SK-N-SH (cell line): ENCODE results near the gene EBF3. TPM values are rescaled to one million over a fixed set of nuclear protein-coding genes. Genes with fewer than 3 reads are reported as not detected.

Experiments used
- CTCF ChIA-PET: fragments of 300-600, 350-600 bp; formaldehyde crosslinking; extraction: SDS; loops from one replicate; lab custom pipeline; 2021; lab: Yijun Ruan, JAX
- POLR2A ChIA-PET: fragments of 350-600 bp; sonication (Branson Sonifier 250); formaldehyde crosslinking; extraction: SDS; loops from one replicate; lab custom pipeline; 2020; ENCODE audit warnings: antibody characterized with exemption, inconsistent platforms; lab: Yijun Ruan, JAX
- DNase-seq: peaks from one replicate; pipeline ENCODE4 v3.0.0; 2012
- H2AFZ ChIP-seq: fragments of 200-600 bp; sonication (generic); 2 replicates; pipeline ENCODE4 v1.8.1; 2016; ENCODE audit warnings: antibody characterized with exemption, mild to moderate bottlenecking, low read depth
- H3F3A ChIP-seq: fragments of 200-600 bp; sonication (generic); replicated peaks from 2 replicates; pipeline ENCODE3; 2016; ENCODE audit warnings: antibody characterized with exemption, mild to moderate bottlenecking; ENCODE audit not compliant: insufficient read depth
- H3K27ac ChIP-seq, 2 experiments: fragments of 200-500 bp in 1 of 2; fragments of 200-600 bp in 1 of 2; sonication (Bioruptor generic) in 1 of 2; sonication (generic), shearing (Covaris generic) in 1 of 2; 2 replicates each; pipeline versions ENCODE4 v1.5.1 to v1.6.1; 2014 to 2016; ENCODE audit warnings: low read depth in 2 of 2, inconsistent platforms in 1 of 2, low read length in 1 of 2, mild to moderate bottlenecking in 1 of 2, mixed read lengths in 1 of 2
- H3K27me3 ChIP-seq: fragments of 200-600 bp; sonication (generic), shearing (Covaris generic); 2 replicates; pipeline ENCODE4 v1.6.1; 2016; ENCODE audit warnings: mixed run types; ENCODE audit not compliant: insufficient read depth
- H3K36me3 ChIP-seq, 2 experiments: fragments of 200-500 bp in 1 of 2; fragments of 200-600 bp in 1 of 2; sonication (Bioruptor generic) in 1 of 2; sonication (generic) in 1 of 2; replicated peaks in 1 of 2; 2 replicates each; pipeline versions ENCODE3 to v1.5.1; 2014 to 2016; ENCODE audit warnings: low read length in 1 of 2, mild to moderate bottlenecking in 1 of 2; ENCODE audit not compliant: insufficient read depth in 2 of 2, control insufficient read depth in 1 of 2
- H3K4me1 ChIP-seq, 2 experiments: fragments of 200-500 bp in 1 of 2; fragments of 200-600 bp in 1 of 2; sonication (Bioruptor generic) in 1 of 2; sonication (generic), shearing (Covaris generic) in 1 of 2; 2 replicates each; pipeline versions ENCODE4 v1.5.1 to v1.6.1; 2014 to 2016; ENCODE audit warnings: low read depth in 1 of 2, low read length in 1 of 2, mixed run types in 1 of 2; ENCODE audit not compliant: insufficient read depth in 2 of 2, control insufficient read depth in 1 of 2
- H3K4me2 ChIP-seq: fragments of 200-600 bp; sonication (generic), shearing (Covaris generic); 2 replicates; pipeline ENCODE4 v1.6.1; 2017; ENCODE audit warnings: mixed run types
- H3K4me3 ChIP-seq, 2 experiments: fragments of 200-500 bp in 1 of 2; fragments of 200-600 bp in 1 of 2; sonication (Bioruptor generic) in 1 of 2; sonication (generic), shearing (Covaris generic) in 1 of 2; 2 replicates each; pipeline versions ENCODE4 v1.5.1 to v1.8.1; 2014 to 2016; ENCODE audit warnings: low read depth in 2 of 2, inconsistent platforms in 1 of 2, low read length in 1 of 2, mild to moderate bottlenecking in 1 of 2, mixed read lengths in 1 of 2, moderate library complexity in 1 of 2
- H3K79me2 ChIP-seq: fragments of 200-600 bp; sonication (generic); 2 replicates; pipeline ENCODE4 v1.8.1; 2017; ENCODE audit warnings: mild to moderate bottlenecking; ENCODE audit not compliant: insufficient read depth
- H3K9ac ChIP-seq: fragments of 200-600 bp; sonication (generic); 2 replicates; pipeline ENCODE4 v1.6.1; 2017; ENCODE audit warnings: mixed run types
- H3K9me2 ChIP-seq: fragments of 200-600 bp; sonication (generic); 2 replicates; pipeline ENCODE4 v1.6.1; 2017; ENCODE audit warnings: mixed run types
- H3K9me3 ChIP-seq: fragments of 200-600 bp; sonication (generic); 2 replicates; pipeline ENCODE4 v1.6.1; 2017; ENCODE audit warnings: mixed run types, mild to moderate bottlenecking, moderate library complexity
- H4K20me1 ChIP-seq: fragments of 200-600 bp; sonication (generic); 2 replicates; pipeline ENCODE4 v1.6.1; 2017; ENCODE audit warnings: mild to moderate bottlenecking, mixed run types; ENCODE audit not compliant: insufficient read depth
- ELF1 ChIP-seq: IDR thresholded peaks from 2 replicates; pipeline ENCODE4 v1.4.0; 2012
- EP300 ChIP-seq, 2 experiments: IDR thresholded peaks; 2 replicates each; pipeline versions ENCODE4 v1.4.0 to v1.6.1; 2012; ENCODE audit warnings: borderline replicate concordance in 1 of 2, low read depth in 1 of 2, low read length in 1 of 2
- FOSL2 ChIP-seq: IDR thresholded peaks from 2 replicates; pipeline ENCODE4 v1.4.0; 2012; ENCODE audit warnings: low read depth, mild to moderate bottlenecking, moderate library complexity, borderline replicate concordance
- GABPA ChIP-seq: IDR thresholded peaks from 2 replicates; pipeline ENCODE4 v1.4.0; 2012; ENCODE audit warnings: low read depth, mild to moderate bottlenecking
- IRF3 ChIP-seq: fragments of 150-350 bp; IDR thresholded peaks from 2 replicates; pipeline ENCODE4 v1.6.1; 2016; ENCODE audit warnings: mild to moderate bottlenecking, low read depth, low read length
- MAX ChIP-seq: IDR thresholded peaks from 2 replicates; pipeline ENCODE4 v1.4.0; 2012; ENCODE audit warnings: low read depth
- MXI1 ChIP-seq: IDR thresholded peaks from 2 replicates; pipeline ENCODE4 v1.6.1; 2012; ENCODE audit warnings: mild to moderate bottlenecking, low read depth, low read length, improper control_type of control experiment
- NFIC ChIP-seq: IDR thresholded peaks from 2 replicates; pipeline ENCODE4 v1.4.0; 2012; ENCODE audit warnings: borderline replicate concordance
- NRF1 ChIP-seq: IDR thresholded peaks from 2 replicates; pipeline ENCODE4 v1.6.1; 2012; ENCODE audit warnings: low read depth, mild to moderate bottlenecking, low read length
- RFX5 ChIP-seq: IDR thresholded peaks from 2 replicates; pipeline ENCODE4 v1.6.1; 2012; ENCODE audit warnings: mild to moderate bottlenecking, improper control_type of control experiment, low read length
- RXRA ChIP-seq: IDR thresholded peaks from 2 replicates; pipeline ENCODE4 v1.4.0; 2012; ENCODE audit warnings: low read depth, mild to moderate bottlenecking, borderline replicate concordance
- SIN3A ChIP-seq: IDR thresholded peaks from 2 replicates; pipeline ENCODE4 v1.6.1; 2012; ENCODE audit warnings: low read depth, mild to moderate bottlenecking, low read length, moderate library complexity, borderline replicate concordance
- TEAD4 ChIP-seq: IDR thresholded peaks from 2 replicates; pipeline ENCODE4 v1.4.0; 2012; ENCODE audit warnings: mild to moderate bottlenecking, borderline replicate concordance; ENCODE audit not compliant: insufficient read depth
- WGBS: methylation state at CpG from one replicate; pipeline ENCODE4 v1.1.6; 2017; ENCODE audit warnings: low lambda C conversion rate; 5-methylcytosine and 5-hydroxymethylcytosine counted together
- polyA plus RNA-seq, 3 experiments: library from polyadenylated mRNA; depleted of rRNA; stranded (reverse); fragments of >200 nt; gene quantifications; 2 replicates each; pipeline ENCODE4 v1.2.3, GENCODE V29; 2012
- TF ChIP-seq, protein P1 (sequence below): IDR thresholded peaks from 2 replicates; pipeline ENCODE4 v1.4.0; 2012; ENCODE audit warnings: low read depth, borderline replicate concordance
- TF ChIP-seq, protein P2 (sequence below): fragments of 200-600 bp; sonication (generic); IDR thresholded peaks from 2 replicates; pipeline ENCODE4 v1.6.1; 2017; ENCODE audit warnings: antibody characterized with exemption, mild to moderate bottlenecking, moderate library complexity

Gene EBF3
- polyA plus RNA-seq, 1 of the 3 experiments (the other 2 are of a cell fraction), result not detected

GRCh38 chr10:129825826-129826225, 138.2 kb downstream of the EBF3 start (continued):
- TF ChIP-seq, protein P1, sequence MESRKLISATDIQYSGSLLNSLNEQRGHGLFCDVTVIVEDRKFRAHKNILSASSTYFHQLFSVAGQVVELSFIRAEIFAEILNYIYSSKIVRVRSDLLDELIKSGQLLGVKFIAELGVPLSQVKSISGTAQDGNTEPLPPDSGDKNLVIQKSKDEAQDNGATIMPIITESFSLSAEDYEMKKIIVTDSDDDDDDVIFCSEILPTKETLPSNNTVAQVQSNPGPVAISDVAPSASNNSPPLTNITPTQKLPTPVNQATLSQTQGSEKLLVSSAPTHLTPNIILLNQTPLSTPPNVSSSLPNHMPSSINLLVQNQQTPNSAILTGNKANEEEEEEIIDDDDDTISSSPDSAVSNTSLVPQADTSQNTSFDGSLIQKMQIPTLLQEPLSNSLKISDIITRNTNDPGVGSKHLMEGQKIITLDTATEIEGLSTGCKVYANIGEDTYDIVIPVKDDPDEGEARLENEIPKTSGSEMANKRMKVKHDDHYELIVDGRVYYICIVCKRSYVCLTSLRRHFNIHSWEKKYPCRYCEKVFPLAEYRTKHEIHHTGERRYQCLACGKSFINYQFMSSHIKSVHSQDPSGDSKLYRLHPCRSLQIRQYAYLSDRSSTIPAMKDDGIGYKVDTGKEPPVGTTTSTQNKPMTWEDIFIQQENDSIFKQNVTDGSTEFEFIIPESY, result no peak
- no peak for TF ChIP-seq NFIC
- TF ChIP-seq EP300 (IDR thresholded peaks at IDR 0.05; ENCODE audit: borderline replicate concordance in 1 of 2, low read depth in 1 of 2, low read length in 1 of 2), result no peak
- TF ChIP-seq, all 33 proteins: peak for 0

GRCh38 chr10:129825221-129825620, 138.9 kb downstream of the EBF3 start:
- no peak overlapping the region for H3K4me3 ChIP-seq
- H3K27ac ChIP-seq, result no peak overlapping the region
- H3K9me2 ChIP-seq, result no peaks in the 10 kb centered on the region
- ChIA-PET CTCF (no interaction called here), POLR2A (no interaction called here)
- no peak overlapping the region for H2AFZ ChIP-seq
- no peaks in the 10 kb centered on the region for H4K20me1 ChIP-seq
- 17% methylated on average over 5 of the region's 5 CpGs for WGBS
- no peaks in the 10 kb centered on the region for H3K9me3 ChIP-seq
- no peak for TF ChIP-seq IRF3
- no peak for TF ChIP-seq EP300 (IDR thresholded peaks at IDR 0.05; ENCODE audit: borderline replicate concordance in 1 of 2, low read depth in 1 of 2, low read length in 1 of 2)
- TF ChIP-seq MXI1, result no peak
- no peak for TF ChIP-seq ELF1
- H3K4me1 ChIP-seq, result no peaks in the 10 kb centered on the region
- H3K27me3 ChIP-seq, result no peaks in the 10 kb centered on the region
- no peak overlapping the region for H3K4me2 ChIP-seq
- no peak overlapping the region for H3K9ac ChIP-seq
- DNase-seq, result no peak
- no peaks in the 10 kb centered on the region for H3F3A ChIP-seq
- H3K36me3 ChIP-seq, result no peaks in the 10 kb centered on the region
- H3K79me2 ChIP-seq, result no peaks in the 10 kb centered on the region

- 41% methylated on average over 3 of the region's 3 CpGs for WGBS
- no peak overlapping the region for H3K27ac ChIP-seq
- H4K20me1 ChIP-seq, result no peaks in the 10 kb centered on the region
- H3K27me3 ChIP-seq, result no peaks in the 10 kb centered on the region
- DNase-seq, result no peak
- ChIA-PET POLR2A (no interaction called here), CTCF (no interaction called here)
- no peak overlapping the region for H2AFZ ChIP-seq
- no peaks in the 10 kb centered on the region for H3K79me2 ChIP-seq
- no peaks in the 10 kb centered on the region for H3F3A ChIP-seq
- H3K9me2 ChIP-seq, result no peaks in the 10 kb centered on the region
- H3K4me1 ChIP-seq, result no peaks in the 10 kb centered on the region
- no peak overlapping the region for H3K9ac ChIP-seq
- no peaks in the 10 kb centered on the region for H3K9me3 ChIP-seq
- H3K36me3 ChIP-seq, result no peaks in the 10 kb centered on the region
- H3K4me2 ChIP-seq, result no peak overlapping the region
- TF ChIP-seq GABPA (no peak), EP300 (IDR thresholded peaks at IDR 0.05; ENCODE audit: borderline replicate concordance in 1 of 2, low read depth in 1 of 2, low read length in 1 of 2) (no peak), RFX5 (no peak), MXI1 (no peak), RXRA (no peak), MAX (no peak), TEAD4 (no peak), FOSL2 (no peak), SIN3A (no peak), NRF1 (no peak)
- TF ChIP-seq, protein P2, sequence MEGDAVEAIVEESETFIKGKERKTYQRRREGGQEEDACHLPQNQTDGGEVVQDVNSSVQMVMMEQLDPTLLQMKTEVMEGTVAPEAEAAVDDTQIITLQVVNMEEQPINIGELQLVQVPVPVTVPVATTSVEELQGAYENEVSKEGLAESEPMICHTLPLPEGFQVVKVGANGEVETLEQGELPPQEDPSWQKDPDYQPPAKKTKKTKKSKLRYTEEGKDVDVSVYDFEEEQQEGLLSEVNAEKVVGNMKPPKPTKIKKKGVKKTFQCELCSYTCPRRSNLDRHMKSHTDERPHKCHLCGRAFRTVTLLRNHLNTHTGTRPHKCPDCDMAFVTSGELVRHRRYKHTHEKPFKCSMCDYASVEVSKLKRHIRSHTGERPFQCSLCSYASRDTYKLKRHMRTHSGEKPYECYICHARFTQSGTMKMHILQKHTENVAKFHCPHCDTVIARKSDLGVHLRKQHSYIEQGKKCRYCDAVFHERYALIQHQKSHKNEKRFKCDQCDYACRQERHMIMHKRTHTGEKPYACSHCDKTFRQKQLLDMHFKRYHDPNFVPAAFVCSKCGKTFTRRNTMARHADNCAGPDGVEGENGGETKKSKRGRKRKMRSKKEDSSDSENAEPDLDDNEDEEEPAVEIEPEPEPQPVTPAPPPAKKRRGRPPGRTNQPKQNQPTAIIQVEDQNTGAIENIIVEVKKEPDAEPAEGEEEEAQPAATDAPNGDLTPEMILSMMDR, result no peak
- TF ChIP-seq, protein P1, result no peak
- H3K4me3 ChIP-seq, result no peak overlapping the region
Measured at GRCh38 chr10:129820451-129820850, 143.6 kb downstream of the EBF3 start.
